Vagina (tissue), 2 donors: Measurements from ENCODE around the gene TRIM71.

ENCODE experiments used
- CTCF ChIP-seq, 3 experiments: fragments of 450-650 bp in 2 of 3; fragments of 200-600 bp in 1 of 3; sonication (generic) in 1 of 3; IDR thresholded peaks; one replicate each; pipeline ENCODE4 v1.5.1; 2017 to 2019; ENCODE audit warnings: antibody characterized with exemption in 3 of 3, mild to moderate bottlenecking in 2 of 3, moderate library complexity in 2 of 3
- POLR2A ChIP-seq, 2 donors: fragments of 450-650 bp; IDR thresholded peaks; one replicate each; pipeline ENCODE4 v1.6.1; 2017; ENCODE audit warnings: antibody characterized with exemption in 2 of 2, mild to moderate bottlenecking in 2 of 2, moderate library complexity in 2 of 2

- no peak for TF ChIP-seq CTCF (IDR thresholded peaks at IDR 0.05)
- no peak for TF ChIP-seq POLR2A (IDR thresholded peaks at IDR 0.05)
These were observed 26.5 kb downstream of the TRIM71 start for GRCh38 chr3:32844322-32844654.
